ENCODE measurements around the gene ORMDL1. TPM values are rescaled to one million over a fixed set of nuclear protein-coding genes. Genes with fewer than 3 reads are reported as not detected.

The ORMDL1 gene
- 10 to 100 TPM; 62.1 to 88.6 (median 66.2) TPM for total RNA-seq

GRCh38 chr2:189783927-189784867 is at the start of gene ORMDL1, which contains the start of gene PMS1:
TSS of gene ORMDL1 (minus strand) at chr2:189784339. CDS start at chr2:189782595, 1,744 bp downstream.
TSS of gene PMS1 (plus strand) at chr2:189784450. CDS start at chr2:189791810, 7,360 bp downstream.
- Histone ChIP-seq H3K27ac (peak within 1 kb of the TSS; percentile 87 to 98 (median 94)), H3K36me3 (peaks cover 0 to 16% (median 3%) of the 10 kb centered on the region in 3 donors), H3K27me3 (no peaks in the 10 kb centered on the region), H3K4me1 (peaks cover 0 to 46% (median 17%) of the 10 kb centered on the region in 4 donors), H3K9me3 (no peaks in the 10 kb centered on the region), H3K4me3 (peak within 1 kb of the TSS; percentile 57 to 94 (median 84))
- DNase-seq (ENCODE audit: low spot score in 2 of 2) = peak; percentile 89
- peak; percentile 74 to 96 for TF ChIP-seq EP300 (IDR thresholded peaks at IDR 0.05)
- peak in 2 of 5 experiments; percentile 16 to 50 for TF ChIP-seq CTCF (IDR thresholded peaks at IDR 0.05)
- TF ChIP-seq POLR2A (IDR thresholded peaks at IDR 0.05) = peak; percentile 37 to 88
- WGBS, 2 donors = 0% methylated on average over 18 to 48 of the region's 96 CpGs

GRCh38 chr2:189830510-189830909 is 46.4 kb upstream of the ORMDL1 start:
- H3K9me3 ChIP-seq = no peaks in the 10 kb centered on the region
- peaks cover 0 to 5% (median 0%) of the 10 kb centered on the region in 3 donors for H3K36me3 ChIP-seq
- H3K27ac ChIP-seq = no peak overlapping the region
- no peaks in the 10 kb centered on the region for H3K27me3 ChIP-seq
- H3K4me3 ChIP-seq = no peak overlapping the region
- H3K4me1 ChIP-seq = no peaks in the 10 kb centered on the region
- TF ChIP-seq EP300 (IDR thresholded peaks at IDR 0.05) (no peak), CTCF (IDR thresholded peaks at IDR 0.05) (no peak), POLR2A (IDR thresholded peaks at IDR 0.05) (no peak)
- DNase-seq (ENCODE audit: low spot score in 2 of 2) = no peak
- WGBS, 2 donors = 100% methylated on average over 1 of the region's 1 CpG

GRCh38 chr2:189829102-189829833 is 45.1 kb upstream of the ORMDL1 start:
- Histone ChIP-seq H3K27me3 (no peaks in the 10 kb centered on the region), H3K27ac (no peak overlapping the region), H3K4me3 (no peak overlapping the region), H3K4me1 (no peaks in the 10 kb centered on the region), H3K9me3 (no peaks in the 10 kb centered on the region), H3K36me3 (peaks cover 0 to 5% (median 0%) of the 10 kb centered on the region in 3 donors)
- no peak for DNase-seq (ENCODE audit: low spot score in 2 of 2)
- WGBS, 2 donors = 72 to 78% methylated on average over 4 of the region's 4 CpGs
- no peak for TF ChIP-seq CTCF (IDR thresholded peaks at IDR 0.05)
- TF ChIP-seq EP300 (IDR thresholded peaks at IDR 0.05) = no peak
- TF ChIP-seq POLR2A (IDR thresholded peaks at IDR 0.05) = no peak

- peaks cover 0 to 12% (median 0%) of the 10 kb centered on the region in 3 donors for H3K36me3 ChIP-seq
- no peaks in the 10 kb centered on the region for H3K27me3 ChIP-seq
- no peaks in the 10 kb centered on the region for H3K9me3 ChIP-seq
- H3K4me3 ChIP-seq = no peak overlapping the region
- H3K27ac ChIP-seq = no peak overlapping the region
- H3K4me1 ChIP-seq = no peaks in the 10 kb centered on the region
- no peak for TF ChIP-seq CTCF (IDR thresholded peaks at IDR 0.05)
- TF ChIP-seq POLR2A (IDR thresholded peaks at IDR 0.05) = no peak
- TF ChIP-seq EP300 (IDR thresholded peaks at IDR 0.05) = no peak
- 83 to 86% methylated on average over 5 of the region's 5 CpGs for WGBS, 2 donors
- DNase-seq (ENCODE audit: low spot score in 2 of 2) = no peak
These were observed 41.9 kb upstream of the ORMDL1 start for GRCh38 chr2:189826039-189826438.

Measured in tibial nerve (tissue), 4 donors.